GM10266 (cell line): ENCODE data around the gene F10.

Experiments used
- DNase-seq: peaks from one replicate; pipeline ENCODE4 v3.0.0; 2012; ENCODE audit errors: extremely low spot score
- TF ChIP-seq, protein P1 (sequence below): IDR thresholded peaks from 2 replicates; pipeline ENCODE4 v1.5.1; 2012; ENCODE audit warnings: mild to moderate bottlenecking, low read depth; ENCODE audit not compliant: control insufficient read depth, insufficient read depth; ENCODE audit errors: missing control alignments

F10 gene

DNA sequence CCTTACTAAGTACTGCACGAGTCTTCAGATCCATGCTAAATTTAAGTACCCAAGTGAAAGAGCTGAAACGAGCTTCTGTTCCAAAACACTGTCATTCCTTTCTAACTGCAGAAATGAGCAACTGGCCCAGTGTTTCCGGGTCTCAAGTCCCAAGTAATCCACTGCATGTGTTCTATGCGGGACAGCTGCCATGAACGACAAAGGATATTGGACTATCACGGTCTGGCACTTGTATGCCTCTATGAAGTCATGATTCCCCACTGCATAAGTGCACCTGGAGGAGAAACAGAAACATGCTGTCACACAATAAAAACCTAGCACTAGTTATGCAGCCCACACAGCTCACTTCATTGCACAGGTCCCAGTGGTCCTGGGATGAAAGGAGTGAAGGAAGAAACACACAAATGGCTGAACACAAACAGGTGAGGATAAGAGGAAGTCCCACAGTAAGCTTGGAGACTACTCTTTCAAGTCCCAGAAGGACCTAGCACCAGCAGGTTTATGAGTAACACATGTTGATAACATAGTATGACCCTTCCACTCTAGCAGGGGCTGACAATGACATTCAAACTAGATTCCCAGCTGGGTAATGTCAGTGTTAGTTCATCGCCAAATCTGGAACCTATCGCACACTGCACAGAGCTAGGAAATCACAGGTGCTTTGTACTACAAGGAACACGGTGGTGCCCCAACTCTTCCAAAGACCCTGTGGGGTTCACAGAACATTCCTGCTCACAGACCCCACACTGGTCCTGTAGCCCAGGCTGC is 74.6 kb downstream of the F10 start:
- no peak for DNase-seq
- TF ChIP-seq, protein P1, sequence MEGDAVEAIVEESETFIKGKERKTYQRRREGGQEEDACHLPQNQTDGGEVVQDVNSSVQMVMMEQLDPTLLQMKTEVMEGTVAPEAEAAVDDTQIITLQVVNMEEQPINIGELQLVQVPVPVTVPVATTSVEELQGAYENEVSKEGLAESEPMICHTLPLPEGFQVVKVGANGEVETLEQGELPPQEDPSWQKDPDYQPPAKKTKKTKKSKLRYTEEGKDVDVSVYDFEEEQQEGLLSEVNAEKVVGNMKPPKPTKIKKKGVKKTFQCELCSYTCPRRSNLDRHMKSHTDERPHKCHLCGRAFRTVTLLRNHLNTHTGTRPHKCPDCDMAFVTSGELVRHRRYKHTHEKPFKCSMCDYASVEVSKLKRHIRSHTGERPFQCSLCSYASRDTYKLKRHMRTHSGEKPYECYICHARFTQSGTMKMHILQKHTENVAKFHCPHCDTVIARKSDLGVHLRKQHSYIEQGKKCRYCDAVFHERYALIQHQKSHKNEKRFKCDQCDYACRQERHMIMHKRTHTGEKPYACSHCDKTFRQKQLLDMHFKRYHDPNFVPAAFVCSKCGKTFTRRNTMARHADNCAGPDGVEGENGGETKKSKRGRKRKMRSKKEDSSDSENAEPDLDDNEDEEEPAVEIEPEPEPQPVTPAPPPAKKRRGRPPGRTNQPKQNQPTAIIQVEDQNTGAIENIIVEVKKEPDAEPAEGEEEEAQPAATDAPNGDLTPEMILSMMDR = no peak
